ENCODE results near the gene PSMD3. TPM values are rescaled to one million over a fixed set of nuclear protein-coding genes. Genes with fewer than 3 reads are reported as not detected.

The PSMD3 gene
- total RNA-seq, 1 experiment from 2014 or later: 179 TPM

- no peak overlapping the region for H3K4me3 Mint-ChIP-seq (ENCODE audit: unreplicated experiment)
- Histone ChIP-seq H3K9me3 (no peaks in the 10 kb centered on the region), H3K4me1 (no peaks in the 10 kb centered on the region), H3K36me3 (ENCODE audit: control insufficient read depth, insufficient read depth, low read length) (peaks cover 6% of the 10 kb centered on the region), H3K4me3 (ENCODE audit: low read depth, low read length) (no peak overlapping the region), H3K27me3 (replicated peaks; ENCODE audit: control insufficient read depth, insufficient read depth, low read length) (no peaks in the 10 kb centered on the region)
- intact Hi-C loops (cut with micrococcal nuclease; ENCODE audit: unreplicated experiment): no loop called here
- DNase-seq: no peak
- no peak overlapping the region for H3K27ac Mint-ChIP-seq (ENCODE audit: unreplicated experiment)
- ChIA-PET CTCF (interaction anchor here (1.4 kb wide), 1 partner anchor 9 kb away, joined by 5 read pairs; no protein-coding TSS in a partner anchor), POLR2A (no interaction called here)
- no TSS peak for BruUV-seq (replicated peaks)
- no peak for TF ChIP-seq CTCF (IDR thresholded peaks at IDR 0.05; ENCODE audit: insufficient read depth in 1 of 2, low read depth in 1 of 2, low read length in 1 of 2, severe bottlenecking in 1 of 2, unreplicated experiment in 1 of 2)
- peaks cover 63% of the 10 kb centered on the region for H3K36me3 Mint-ChIP-seq (ENCODE audit: insufficient read depth, unreplicated experiment)
- H3K27me3 Mint-ChIP-seq (ENCODE audit: insufficient read depth, unreplicated experiment): no peaks in the 10 kb centered on the region
- peaks cover 6% of the 10 kb centered on the region for H3K4me1 Mint-ChIP-seq (ENCODE audit: low read depth, unreplicated experiment)
- H3K9me3 Mint-ChIP-seq (ENCODE audit: unreplicated experiment): no peaks in the 10 kb centered on the region
These were observed 41.9 kb downstream of the PSMD3 start for GRCh38 chr17:40022497-40022896.

GRCh38 chr17:40022961-40023541 lies 42.4 kb downstream of the PSMD3 start:
- Histone ChIP-seq H3K9me3 (no peaks in the 10 kb centered on the region), H3K4me1 (no peaks in the 10 kb centered on the region), H3K4me3 (ENCODE audit: low read depth, low read length) (no peak overlapping the region), H3K27me3 (replicated peaks; ENCODE audit: control insufficient read depth, insufficient read depth, low read length) (no peaks in the 10 kb centered on the region), H3K36me3 (ENCODE audit: control insufficient read depth, insufficient read depth, low read length) (peaks cover 6% of the 10 kb centered on the region)
- no peak for DNase-seq
- Mint-ChIP-seq H3K4me1 (ENCODE audit: low read depth, unreplicated experiment) (peaks cover 6% of the 10 kb centered on the region), H3K27ac (ENCODE audit: unreplicated experiment) (no peak overlapping the region), H3K36me3 (ENCODE audit: insufficient read depth, unreplicated experiment) (peaks cover 63% of the 10 kb centered on the region), H3K27me3 (ENCODE audit: insufficient read depth, unreplicated experiment) (no peaks in the 10 kb centered on the region), H3K4me3 (ENCODE audit: unreplicated experiment) (no peak overlapping the region), H3K9me3 (ENCODE audit: unreplicated experiment) (no peaks in the 10 kb centered on the region)
- no peak for TF ChIP-seq CTCF (IDR thresholded peaks at IDR 0.05; ENCODE audit: insufficient read depth in 1 of 2, low read depth in 1 of 2, low read length in 1 of 2, severe bottlenecking in 1 of 2, unreplicated experiment in 1 of 2)
- intact Hi-C loops (cut with micrococcal nuclease; ENCODE audit: unreplicated experiment): no loop called here
- POLR2A ChIA-PET: no interaction called here
- CTCF ChIA-PET: no interaction called here
- BruUV-seq (replicated peaks): no TSS peak

GRCh38 chr17:40023590-40024292 lies 43.1 kb downstream of the PSMD3 start:
- no peak overlapping the region for H3K4me3 Mint-ChIP-seq (ENCODE audit: unreplicated experiment)
- peaks cover 64% of the 10 kb centered on the region for H3K36me3 Mint-ChIP-seq (ENCODE audit: insufficient read depth, unreplicated experiment)
- no peak for DNase-seq
- BruUV-seq (replicated peaks): no TSS peak
- peaks cover 6% of the 10 kb centered on the region for H3K4me1 Mint-ChIP-seq (ENCODE audit: low read depth, unreplicated experiment)
- Histone ChIP-seq H3K4me3 (ENCODE audit: low read depth, low read length) (no peak overlapping the region), H3K27me3 (replicated peaks; ENCODE audit: control insufficient read depth, insufficient read depth, low read length) (no peaks in the 10 kb centered on the region), H3K9me3 (no peaks in the 10 kb centered on the region), H3K4me1 (no peaks in the 10 kb centered on the region), H3K36me3 (ENCODE audit: control insufficient read depth, insufficient read depth, low read length) (peaks cover 6% of the 10 kb centered on the region)
- H3K9me3 Mint-ChIP-seq (ENCODE audit: unreplicated experiment): no peaks in the 10 kb centered on the region
- POLR2A ChIA-PET: no interaction called here
- H3K27me3 Mint-ChIP-seq (ENCODE audit: insufficient read depth, unreplicated experiment): no peaks in the 10 kb centered on the region
- H3K27ac Mint-ChIP-seq (ENCODE audit: unreplicated experiment): no peak overlapping the region
- no peak for TF ChIP-seq CTCF (IDR thresholded peaks at IDR 0.05; ENCODE audit: insufficient read depth in 1 of 2, low read depth in 1 of 2, low read length in 1 of 2, severe bottlenecking in 1 of 2, unreplicated experiment in 1 of 2)
- CTCF ChIA-PET: no interaction called here
- intact Hi-C loops (cut with micrococcal nuclease; ENCODE audit: unreplicated experiment): no loop called here
